Lung microvascular endothelial cell (primary cell): ENCODE results near the gene ZDHHC14. TPM values are rescaled to one million over a fixed set of nuclear protein-coding genes. Genes with fewer than 3 reads are reported as not detected.
"Not testable (repeated sequence)": the region's sequence is repeated elsewhere in the genome, so short reads cannot be mapped to it uniquely, and the experiment has no call there.

Experiments used
- DNase-seq, 2 donors: peaks; one replicate each; pipeline versions ENCODE4 v3.0.0 to v3.0.0-alpha.2; 2010; ENCODE audit warnings: low read depth in 2 of 2
- total RNA-seq: library from RNA; depleted of rRNA; stranded (reverse); fragments of >200 nt; gene quantifications from 2 replicates; pipeline ENCODE4 v1.2.1, GENCODE V29; 2014

The ZDHHC14 gene
- total RNA-seq, 1 donor from 2014 or later: 56.0 TPM

GRCh38 chr6:157551041-157551832 is 170.2 kb downstream of the ZDHHC14 start:
- DNase-seq: peak in 1 of 2 donors; percentile 8

GRCh38 chr6:157552081-157552747 is 171.2 kb downstream of the ZDHHC14 start:
- DNase-seq: no peak

GRCh38 chr6:157552820-157553485 is 172.0 kb downstream of the ZDHHC14 start:
- DNase-seq: no peak

- no peak for DNase-seq
These were observed 173.8 kb downstream of the ZDHHC14 start for GRCh38 chr6:157554747-157555146.

GRCh38 chr6:157555455-157556143 is 174.6 kb downstream of the ZDHHC14 start:
- DNase-seq: no peak

- no peak for DNase-seq
These were observed 175.2 kb downstream of the ZDHHC14 start for GRCh38 chr6:157556144-157556645.

GRCh38 chr6:157556671-157557430 is 175.9 kb downstream of the ZDHHC14 start:
- no peak for DNase-seq

GRCh38 chr6:157557559-157557958 is 176.6 kb downstream of the ZDHHC14 start:
- no peak for DNase-seq

- DNase-seq: peak; percentile 10 to 29
These were observed 177.1 kb downstream of the ZDHHC14 start for GRCh38 chr6:157558049-157558448.

- no peak for DNase-seq
These were observed 177.7 kb downstream of the ZDHHC14 start for GRCh38 chr6:157558487-157559200.

GRCh38 chr6:157559201-157559756 is 178.3 kb downstream of the ZDHHC14 start:
- no peak for DNase-seq

- DNase-seq: not testable (repeated sequence)
These were observed 179.1 kb downstream of the ZDHHC14 start for GRCh38 chr6:157560063-157560462.

GRCh38 chr6:157560691-157561413 is 179.9 kb downstream of the ZDHHC14 start:
- DNase-seq: no peak

GRCh38 chr6:157561414-157561790 is 180.4 kb downstream of the ZDHHC14 start:
- no peak for DNase-seq

- DNase-seq: no peak
These were observed 181.2 kb downstream of the ZDHHC14 start for GRCh38 chr6:157561929-157562810.

- DNase-seq: no peak
These were observed 182.0 kb downstream of the ZDHHC14 start for GRCh38 chr6:157562997-157563396.

- DNase-seq: no peak
These were observed 182.8 kb downstream of the ZDHHC14 start for GRCh38 chr6:157563611-157564284.

- no peak for DNase-seq
These were observed 187.7 kb downstream of the ZDHHC14 start for GRCh38 chr6:157568702-157569101.
